EH (cell line): ENCODE measurements around the gene SLC25A12.
"Not testable (repeated sequence)": the region's sequence is repeated elsewhere in the genome, so short reads cannot be mapped to it uniquely, and the experiment has no call there.

Source experiments
- DNase-seq: peaks from one replicate; pipeline ENCODE4 v3.0.0-alpha.2; 2015; ENCODE audit warnings: low read depth

The SLC25A12 gene

GRCh38 chr2:171893824-171894611 is at the start of gene SLC25A12:
Gene SLC25A12, minus strand, starts transcription at chr2:171894244. Its CDS starts 30 bp downstream, at chr2:171894214.
- DNase-seq = peak; percentile 79

- no peak for DNase-seq
These were observed 47.3 kb upstream of the SLC25A12 start for GRCh38 chr2:171941316-171941699.

GRCh38 chr2:171939743-171940071 is 45.7 kb upstream of the SLC25A12 start:
- no peak for DNase-seq

- DNase-seq = no peak
These were observed 45.2 kb upstream of the SLC25A12 start for GRCh38 chr2:171939058-171939742.

GRCh38 chr2:171930385-171930784 is 36.3 kb upstream of the SLC25A12 start:
- DNase-seq = no peak

GRCh38 chr2:171924170-171924942 is 30.3 kb upstream of the SLC25A12 start:
- peak; percentile 10 for DNase-seq

GRCh38 chr2:171923206-171923605 is 29.2 kb upstream of the SLC25A12 start:
- DNase-seq = peak; percentile 86

GRCh38 chr2:171922230-171923022 is 28.4 kb upstream of the SLC25A12 start, which contains the start of gene HAT1:
Gene HAT1, plus strand, starts transcription at chr2:171922461. Its CDS starts 40 bp downstream, at chr2:171922501.
- peak; percentile 97 for DNase-seq

- no peak for DNase-seq
These were observed 27.9 kb upstream of the SLC25A12 start for GRCh38 chr2:171921970-171922229.

GRCh38 chr2:171919453-171919852 is 25.4 kb upstream of the SLC25A12 start:
- DNase-seq = no peak

GRCh38 chr2:171913517-171913916 is 19.5 kb upstream of the SLC25A12 start:
- no peak for DNase-seq

- DNase-seq = no peak
These were observed 16.4 kb upstream of the SLC25A12 start for GRCh38 chr2:171910494-171910893.

- peak; percentile 60 for DNase-seq
These were observed 15.2 kb upstream of the SLC25A12 start for GRCh38 chr2:171909266-171909665.

- DNase-seq = no peak
These were observed 14.2 kb upstream of the SLC25A12 start for GRCh38 chr2:171908235-171908634.

- no peak for DNase-seq
These were observed 8.9 kb upstream of the SLC25A12 start for GRCh38 chr2:171902840-171903420.

- DNase-seq = not testable (repeated sequence)
These were observed 5.7 kb upstream of the SLC25A12 start for GRCh38 chr2:171899623-171900282.

GRCh38 chr2:171895786-171896185 is 1.7 kb upstream of the SLC25A12 start:
- DNase-seq = peak; percentile 64

GRCh38 chr2:171894612-171894947 is 536 bp upstream of the SLC25A12 start:
- no peak for DNase-seq

GRCh38 chr2:171893196-171893823 is 734 bp downstream of the SLC25A12 start:
- DNase-seq = peak; percentile 11

- DNase-seq = no peak
These were observed 4.2 kb downstream of the SLC25A12 start for GRCh38 chr2:171889808-171890207.

GRCh38 chr2:171889333-171889732 is 4.7 kb downstream of the SLC25A12 start:
- DNase-seq = no peak
